Placental pericyte (primary cell): Measurements from ENCODE around the gene HS2ST1. TPM values are rescaled to one million over a fixed set of nuclear protein-coding genes. Genes with fewer than 3 reads are reported as not detected.

Experiments
- total RNA-seq: library from RNA; depleted of rRNA; stranded (reverse); fragments of >200 nt; gene quantifications from 2 replicates; pipeline ENCODE4 v1.2.3, GENCODE V29; 2012

HS2ST1 gene
- 24.2 and 31.3 TPM in 2 replicates for total RNA-seq

GRCh38 chr1:86914601-86914997 lies at the start of gene HS2ST1:
TSS of gene HS2ST1 (plus strand) at chr1:86914635.

GRCh38 chr1:86913896-86914600 lies 387 bp upstream of the HS2ST1 start, which contains the start of gene SELENOF:
TSS of gene SELENOF (minus strand) at chr1:86914126. CDS start at chr1:86914111, 15 bp downstream.

Other genes with a start within 250 kb of the HS2ST1 start
- 47.8 and 77.7 TPM in 2 replicates for gene SH3GLB1, start 210.1 kb upstream of the HS2ST1 start, total RNA-seq
- gene SELENOF, start 509 bp upstream of the HS2ST1 start, total RNA-seq = 152 and 213 TPM in 2 replicates